Mucosa of descending colon (tissue), 3 donors: ENCODE data around the gene SPEG. TPM values are rescaled to one million over a fixed set of nuclear protein-coding genes. Genes with fewer than 3 reads are reported as not detected.

Source experiments
- ATAC-seq: fragments of 200-7000 bp; cut with Tn5 transposase; one replicate; pipeline ENCODE4 v1.9.1; 2020; ENCODE audit warnings: mild to moderate bottlenecking, moderate library complexity
- DNase-seq, 3 donors: peaks; one replicate each; pipeline ENCODE4 v3.0.0-alpha.2; 2020
- H3K36me3 ChIP-seq: fragments of 200-600 bp; one replicate; pipeline ENCODE4 v1.8.0; 2021; ENCODE audit warnings: low read depth, mild to moderate bottlenecking
- H3K4me1 ChIP-seq: fragments of 200-600 bp; one replicate; pipeline ENCODE4 v1.8.0; 2021; ENCODE audit warnings: low read depth, mild to moderate bottlenecking
- H3K4me3 ChIP-seq: fragments of 200-600 bp; one replicate; pipeline ENCODE4 v1.8.0; 2021; ENCODE audit warnings: mild to moderate bottlenecking
- H3K9me3 ChIP-seq: fragments of 200-600 bp; one replicate; pipeline ENCODE4 v1.8.0; 2021; ENCODE audit warnings: mild to moderate bottlenecking
- CTCF ChIP-seq: fragments of 200-600 bp; IDR thresholded peaks from one replicate; pipeline ENCODE4 v1.8.0; 2022; ENCODE audit warnings: antibody characterized with exemption, mild to moderate bottlenecking
- intact Hi-C, 2 donors: fragments of 100-400 bp; cut with DNase I in 1 of 2; cut with micrococcal nuclease in 1 of 2; formaldehyde crosslinking; loops; one replicate each; pipeline versions ENCODE4 v1.11.0 to v1.11.1; 2022; cut with DNase I, micrococcal nuclease
- long read RNA-seq, 2 donors: library from polyadenylated mRNA; unstranded; transcript quantifications; one replicate each; pipeline ENCODE4 v2.0.0, GENCODE V29; 2019 to 2021
- total RNA-seq, 3 donors: library from RNA; stranded (reverse); fragmentation: NEBNext Ultra II Directional in 2 of 3; extraction: Animal tissue kit (Norgen Biotek cat#: 25700) in 2 of 3; gene quantifications; one replicate each; pipeline versions ENCODE4 v1.2.1 to v1.2.4, GENCODE V29; 2021 to 2023
- donor health status: DM: no; HTN: no; CAD: no; lungs with moderate emphysema.
- donor health status: DM: no; HTN: no; CAD: no.
- donor health status: DM: no; HTN: yes; CAD: no.

Gene SPEG
- 100 to 1,000 TPM in 1 of 3 donors, 10 to 100 TPM in 1, 1 to 10 TPM in 1; 7.9 to 242 (median 22.2) TPM for total RNA-seq
- long read RNA-seq, donor 1, transcript SPEG-218 (4 exons, 1,888 nt): minor isoform, 9 of 229 reads
- long read RNA-seq, donor 1, transcript SPEG-203 (5 exons, 1,457 nt): major isoform, 50 of 229 reads
- long read RNA-seq, donor 1, partial matches to known transcripts: 119 of 229 reads
- long read RNA-seq, donor 1, other reads (novel, unspliced or antisense): 49 of 229 reads
- long read RNA-seq, donor 2, partial matches to known transcripts: 0 of 3 reads
- long read RNA-seq, donor 2, other reads (novel, unspliced or antisense): 1 of 3 reads

- H3K4me3 ChIP-seq: no peak within 1 kb of the TSS
- intact Hi-C loops: no loop called here
- ATAC-seq (no peak), DNase-seq (peak in 1 of 3 donors; percentile 49)
- no peaks in the 10 kb centered on the region for H3K36me3 ChIP-seq
- no peaks in the 10 kb centered on the region for H3K9me3 ChIP-seq
- TF ChIP-seq CTCF: no peak
- H3K4me1 ChIP-seq: no peaks in the 10 kb centered on the region
Observed at GRCh38 chr2:219434718-219435525, at the start of gene SPEG. Gene SPEG (plus strand): TSS chr2:219434843. CDS start chr2:219434978, 135 bp downstream.

- DNase-seq: no peak
- H3K4me3 ChIP-seq: no peak overlapping the region
- H3K4me1 ChIP-seq: peaks cover 15% of the 10 kb centered on the region
- no peak for TF ChIP-seq CTCF
- intact Hi-C loops: no loop called here
- peaks cover 8% of the 10 kb centered on the region for H3K36me3 ChIP-seq
- no peak for ATAC-seq
- H3K9me3 ChIP-seq: no peaks in the 10 kb centered on the region
Observed at GRCh38 chr2:219384859-219385258, 49.8 kb upstream of the SPEG start.

DNA sequence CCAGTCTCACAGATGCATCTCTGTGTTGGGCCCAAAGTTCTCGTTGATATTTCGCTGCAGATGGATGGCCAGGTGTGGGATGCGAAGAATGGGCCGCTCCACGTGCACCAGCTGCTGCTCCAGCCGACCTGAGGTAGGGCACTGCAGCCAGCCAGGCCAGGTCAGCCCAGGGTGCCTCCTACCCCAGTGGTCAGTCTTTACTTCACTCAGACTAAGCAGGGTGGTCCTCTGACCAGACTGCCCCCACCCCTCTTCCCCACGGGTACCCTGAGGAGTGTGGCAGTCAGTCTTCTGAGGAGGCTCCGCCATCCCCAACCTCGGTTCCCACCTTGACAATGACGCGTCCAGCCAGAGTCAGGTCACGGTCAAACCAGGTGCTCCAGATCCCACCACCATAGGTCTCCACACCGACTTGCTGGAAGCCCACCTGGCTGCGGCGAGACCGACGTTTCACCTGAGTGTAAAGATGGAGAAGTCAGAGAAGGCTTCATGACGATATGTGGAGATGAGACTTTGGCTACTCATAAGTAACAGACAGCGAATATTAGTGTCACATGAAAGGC is 48.6 kb upstream of the SPEG start:
- intact Hi-C loops: no loop called here
- H3K4me3 ChIP-seq: no peak overlapping the region
- DNase-seq: no peak
- ATAC-seq: no peak
- no peak for TF ChIP-seq CTCF
- H3K4me1 ChIP-seq: peaks cover 15% of the 10 kb centered on the region
- H3K9me3 ChIP-seq: no peaks in the 10 kb centered on the region
- H3K36me3 ChIP-seq: peaks cover 8% of the 10 kb centered on the region

GRCh38 chr2:219386532-219387280 is 47.9 kb upstream of the SPEG start:
- Histone ChIP-seq H3K4me3 (peak overlapping the region; percentile 67), H3K9me3 (no peaks in the 10 kb centered on the region), H3K36me3 (peaks cover 8% of the 10 kb centered on the region), H3K4me1 (peaks cover 15% of the 10 kb centered on the region)
- TF ChIP-seq CTCF: no peak
- intact Hi-C loops: no loop called here
- DNase-seq: peak in 1 of 3 donors; percentile 68
- no peak for ATAC-seq
